ENCODE data around the gene COA7. TPM values are rescaled to one million over a fixed set of nuclear protein-coding genes. Genes with fewer than 3 reads are reported as not detected.
"Not testable (repeated sequence)": the region's sequence is repeated elsewhere in the genome, so short reads cannot be mapped to it uniquely, and the experiment has no call there.

COA7 gene
- total and polyA plus RNA-seq, 8 donors: 5.4 to 12.2 (median 7.3) TPM; not detected in 1

DNA sequence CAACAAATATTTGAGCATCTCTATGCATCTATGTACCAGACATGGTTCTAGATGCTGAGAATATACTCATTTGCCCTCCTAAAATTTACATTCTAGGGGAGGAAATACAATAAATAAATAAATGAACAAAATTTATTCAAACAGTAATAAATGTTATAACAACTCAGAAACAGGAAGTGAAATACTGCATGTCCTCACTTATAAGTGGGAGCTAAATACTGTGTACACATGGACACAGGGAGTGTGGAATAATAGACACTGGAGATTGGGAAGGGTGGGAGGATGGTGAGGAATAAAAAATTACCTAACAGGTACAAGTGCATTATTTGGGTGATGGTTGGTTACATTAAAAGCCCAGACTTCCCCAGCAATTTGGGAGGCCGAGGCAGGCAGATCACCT lies 4.3 kb downstream of the COA7 start:
- DNase-seq: no peak
- peaks cover 4 to 23% (median 18%) of the 10 kb centered on the region in 4 donors for H3K4me1 ChIP-seq
- TF ChIP-seq CTCF (IDR thresholded peaks at IDR 0.05) (no peak), POLR2A (IDR thresholded peaks at IDR 0.05) (no peak), EP300 (IDR thresholded peaks at IDR 0.05) (no peak), POLR2AphosphoS5 (IDR thresholded peaks at IDR 0.05) (no peak)
- intact Hi-C loops (cut with DNase I; ENCODE audit: low total_unique reads): no loop called here
- peaks cover 13 to 41% (median 39%) of the 10 kb centered on the region in 4 donors for H3K36me3 ChIP-seq
- WGBS, 5 donors: 79 to 100% (median 100%) methylated on average over 1 of the region's 1 CpG
- no peak overlapping the region for H3K4me3 ChIP-seq
- H3K27ac ChIP-seq: no peak overlapping the region
- H3K9me3 ChIP-seq: no peaks in the 10 kb centered on the region
- H3K27me3 ChIP-seq: no peaks in the 10 kb centered on the region

DNA sequence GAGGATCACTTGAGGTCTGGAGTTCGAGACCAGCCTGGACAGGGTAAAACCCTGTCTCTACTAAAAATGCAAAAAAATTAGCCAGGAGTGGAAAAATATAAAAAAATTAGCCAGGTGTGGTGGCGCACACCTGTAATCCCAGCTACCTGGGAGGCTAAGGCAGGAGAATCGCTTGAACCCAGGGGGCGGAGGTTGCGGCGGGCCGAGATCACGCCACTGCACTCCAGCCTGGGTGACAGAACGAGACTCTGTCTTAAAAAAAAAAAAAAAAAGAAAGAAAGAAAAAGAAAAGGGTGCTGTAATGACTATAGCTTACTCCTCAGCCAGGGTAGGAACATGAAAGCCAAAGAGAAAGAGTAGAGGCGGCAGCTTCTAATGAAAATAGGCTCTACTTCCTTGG lies 4.8 kb downstream of the COA7 start:
- intact Hi-C loops (cut with DNase I; ENCODE audit: low total_unique reads); H3K27ac ChIP-seq: not testable (repeated sequence)

GRCh38 chr1:52692697-52693096 lies 5.5 kb downstream of the COA7 start:
- intact Hi-C loops (cut with DNase I; ENCODE audit: low total_unique reads): no loop called here
- H3K27me3 ChIP-seq: no peaks in the 10 kb centered on the region
- no peaks in the 10 kb centered on the region for H3K9me3 ChIP-seq
- no peak for DNase-seq
- WGBS, 5 donors: 95 to 98% (median 97%) methylated on average over 4 of the region's 4 CpGs
- no peak overlapping the region for H3K4me3 ChIP-seq
- H3K27ac ChIP-seq: no peak overlapping the region
- no peak for TF ChIP-seq POLR2A (IDR thresholded peaks at IDR 0.05)
- TF ChIP-seq CTCF (IDR thresholded peaks at IDR 0.05): no peak
- no peak for TF ChIP-seq EP300 (IDR thresholded peaks at IDR 0.05)
- no peak for TF ChIP-seq POLR2AphosphoS5 (IDR thresholded peaks at IDR 0.05)
- peaks cover 21 to 53% (median 51%) of the 10 kb centered on the region in 4 donors for H3K36me3 ChIP-seq
- peaks cover 0 to 18% (median 10%) of the 10 kb centered on the region in 4 donors for H3K4me1 ChIP-seq

More for the DNA sequence above, 4.8 kb downstream of the COA7 start:
- not testable (repeated sequence) for DNase-seq, H3K9me3 ChIP-seq, H3K4me3 ChIP-seq, H3K27me3 ChIP-seq
- WGBS, 5 donors: 94 to 97% (median 95%) methylated on average over 5 to 10 of the region's 10 CpGs
- H3K36me3 ChIP-seq: peaks cover 18 to 46% (median 44%) of the 10 kb centered on the region in 4 donors
- H3K4me1 ChIP-seq: peaks cover 0 to 19% (median 13%) of the 10 kb centered on the region in 4 donors

GRCh38 chr1:52691821-52692220 lies 6.3 kb downstream of the COA7 start:
- intact Hi-C loops (cut with DNase I; ENCODE audit: low total_unique reads): no loop called here
- TF ChIP-seq POLR2A (IDR thresholded peaks at IDR 0.05) (no peak), POLR2AphosphoS5 (IDR thresholded peaks at IDR 0.05) (no peak), EP300 (IDR thresholded peaks at IDR 0.05) (no peak), CTCF (IDR thresholded peaks at IDR 0.05) (no peak)
- Histone ChIP-seq H3K4me3 (no peak overlapping the region), H3K9me3 (no peaks in the 10 kb centered on the region), H3K27ac (no peak overlapping the region), H3K36me3 (peaks cover 26 to 61% (median 59%) of the 10 kb centered on the region in 4 donors), H3K27me3 (no peaks in the 10 kb centered on the region), H3K4me1 (peaks cover 0 to 9% (median 3%) of the 10 kb centered on the region in 4 donors)
- WGBS, 5 donors: 95 to 98% (median 97%) methylated on average over 3 of the region's 3 CpGs
- no peak for DNase-seq

DNA sequence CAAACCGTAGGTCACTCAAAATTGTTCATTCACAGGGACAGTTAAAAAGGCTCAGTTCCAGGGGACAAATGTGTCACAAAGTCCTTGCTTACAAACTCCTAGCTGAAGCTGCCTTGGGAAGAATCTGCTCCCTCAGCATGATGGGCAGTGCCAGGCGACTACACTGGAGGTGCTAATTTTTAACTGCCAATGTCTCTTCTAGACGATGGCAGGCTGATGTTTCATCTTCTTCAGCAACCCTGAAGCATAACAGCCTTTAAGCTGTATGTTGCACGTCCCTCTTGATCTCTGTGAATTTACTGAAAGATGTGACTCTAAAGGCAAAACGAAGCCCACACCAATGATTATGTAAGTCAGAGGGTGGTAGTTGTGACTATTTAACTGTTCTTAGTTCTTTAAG lies 11.3 kb downstream of the COA7 start:
- no peaks in the 10 kb centered on the region for H3K4me1 ChIP-seq
- TF ChIP-seq EP300 (IDR thresholded peaks at IDR 0.05) (no peak), CTCF (IDR thresholded peaks at IDR 0.05) (no peak), POLR2A (IDR thresholded peaks at IDR 0.05) (no peak), POLR2AphosphoS5 (IDR thresholded peaks at IDR 0.05) (no peak)
- H3K4me3 ChIP-seq: no peak overlapping the region
- no peak for DNase-seq
- no peaks in the 10 kb centered on the region for H3K9me3 ChIP-seq
- H3K27me3 ChIP-seq: no peaks in the 10 kb centered on the region
- WGBS, 5 donors: 93 to 97% (median 96%) methylated on average over 5 of the region's 5 CpGs
- peaks cover 16 to 61% (median 54%) of the 10 kb centered on the region in 4 donors for H3K36me3 ChIP-seq
- intact Hi-C loops (cut with DNase I; ENCODE audit: low total_unique reads): no loop called here
- no peak overlapping the region for H3K27ac ChIP-seq

Data from stomach (tissue), 9 donors.